ENCODE data around the gene KAZN. TPM values are rescaled to one million over a fixed set of nuclear protein-coding genes. Genes with fewer than 3 reads are reported as not detected.

The KAZN gene
- total RNA-seq, 1 donor from 2014 or later: 9.4 TPM

- Mint-ChIP-seq H3K27me3 (ENCODE audit: low read depth, unreplicated experiment) (peaks cover 32% of the 10 kb centered on the region), H3K27ac (ENCODE audit: unreplicated experiment) (no peak overlapping the region), H3K9me3 (ENCODE audit: unreplicated experiment) (no peaks in the 10 kb centered on the region), H3K36me3 (ENCODE audit: low read depth, unreplicated experiment) (peaks cover 4% of the 10 kb centered on the region), H3K4me3 (ENCODE audit: unreplicated experiment) (no peak overlapping the region), H3K4me1 (ENCODE audit: low read depth, unreplicated experiment) (peaks cover 10% of the 10 kb centered on the region)
- H3K9me3 ChIP-seq (ENCODE audit: insufficient read depth, low read depth, low read length): no peaks in the 10 kb centered on the region
- H2AFZ ChIP-seq (ENCODE audit: low read depth, low read length): no peak overlapping the region
- no peak overlapping the region for H3K4me2 ChIP-seq (ENCODE audit: low read length)
- no peak overlapping the region for H3K27ac ChIP-seq (ENCODE audit: low read depth, low read length)
- H3K79me2 ChIP-seq (ENCODE audit: insufficient read depth, low read length): no peaks in the 10 kb centered on the region
- H4K20me1 ChIP-seq (ENCODE audit: insufficient read depth, low read length): no peaks in the 10 kb centered on the region
- H3K36me3 ChIP-seq (ENCODE audit: insufficient read depth, low read length): no peaks in the 10 kb centered on the region
- no peaks in the 10 kb centered on the region for H3K4me1 ChIP-seq (ENCODE audit: insufficient read depth, low read length)
- peaks cover 4% of the 10 kb centered on the region for H3K27me3 ChIP-seq (ENCODE audit: insufficient read depth, low read length)
- DNase-seq (ENCODE audit: low read depth) (no peak), FAIRE-seq (no peak)
- TF ChIP-seq EZH2 (IDR thresholded peaks at IDR 0.05; ENCODE audit: insufficient read depth, low read length) (no peak), CTCF (IDR thresholded peaks at IDR 0.05; ENCODE audit: insufficient read depth, low read depth, low read length) (no peak)
- H3K9ac ChIP-seq (ENCODE audit: low read length): no peak overlapping the region
- no peak overlapping the region for H3K4me3 ChIP-seq (ENCODE audit: insufficient read depth, low read depth, low read length)
These were observed 255.0 kb downstream of the KAZN start for GRCh38 chr1:14853518-14853917.

GRCh38 chr1:14855268-14855667 lies 256.8 kb downstream of the KAZN start:
- H3K9me3 Mint-ChIP-seq (ENCODE audit: unreplicated experiment): no peaks in the 10 kb centered on the region
- Histone ChIP-seq H3K4me3 (ENCODE audit: insufficient read depth, low read depth, low read length) (no peak overlapping the region), H2AFZ (ENCODE audit: low read depth, low read length) (no peak overlapping the region), H3K4me2 (ENCODE audit: low read length) (no peak overlapping the region), H3K36me3 (ENCODE audit: insufficient read depth, low read length) (no peaks in the 10 kb centered on the region), H4K20me1 (ENCODE audit: insufficient read depth, low read length) (no peaks in the 10 kb centered on the region), H3K27me3 (ENCODE audit: insufficient read depth, low read length) (peaks cover 4% of the 10 kb centered on the region), H3K9me3 (ENCODE audit: insufficient read depth, low read depth, low read length) (no peaks in the 10 kb centered on the region), H3K4me1 (ENCODE audit: insufficient read depth, low read length) (no peaks in the 10 kb centered on the region), H3K9ac (ENCODE audit: low read length) (no peak overlapping the region), H3K27ac (ENCODE audit: low read depth, low read length) (no peak overlapping the region), H3K79me2 (ENCODE audit: insufficient read depth, low read length) (no peaks in the 10 kb centered on the region)
- DNase-seq (ENCODE audit: low read depth) (no peak), FAIRE-seq (no peak)
- H3K4me3 Mint-ChIP-seq (ENCODE audit: unreplicated experiment): no peak overlapping the region
- peaks cover 6% of the 10 kb centered on the region for H3K4me1 Mint-ChIP-seq (ENCODE audit: low read depth, unreplicated experiment)
- TF ChIP-seq CTCF (IDR thresholded peaks at IDR 0.05; ENCODE audit: insufficient read depth, low read depth, low read length) (no peak), EZH2 (IDR thresholded peaks at IDR 0.05; ENCODE audit: insufficient read depth, low read length) (no peak)
- H3K36me3 Mint-ChIP-seq (ENCODE audit: low read depth, unreplicated experiment): peaks cover 4% of the 10 kb centered on the region
- peaks cover 34% of the 10 kb centered on the region for H3K27me3 Mint-ChIP-seq (ENCODE audit: low read depth, unreplicated experiment)
- H3K27ac Mint-ChIP-seq (ENCODE audit: unreplicated experiment): no peak overlapping the region

GRCh38 chr1:14855801-14856200 lies 257.3 kb downstream of the KAZN start:
- H3K9ac ChIP-seq (ENCODE audit: low read length): no peak overlapping the region
- FAIRE-seq (no peak), DNase-seq (ENCODE audit: low read depth) (no peak)
- H3K4me3 ChIP-seq (ENCODE audit: insufficient read depth, low read depth, low read length): no peak overlapping the region
- no peak for TF ChIP-seq EZH2 (IDR thresholded peaks at IDR 0.05; ENCODE audit: insufficient read depth, low read length)
- no peak for TF ChIP-seq CTCF (IDR thresholded peaks at IDR 0.05; ENCODE audit: insufficient read depth, low read depth, low read length)
- no peaks in the 10 kb centered on the region for H4K20me1 ChIP-seq (ENCODE audit: insufficient read depth, low read length)
- no peaks in the 10 kb centered on the region for H3K36me3 ChIP-seq (ENCODE audit: insufficient read depth, low read length)
- Mint-ChIP-seq H3K36me3 (ENCODE audit: low read depth, unreplicated experiment) (peaks cover 4% of the 10 kb centered on the region), H3K27ac (ENCODE audit: unreplicated experiment) (no peak overlapping the region), H3K9me3 (ENCODE audit: unreplicated experiment) (no peaks in the 10 kb centered on the region), H3K27me3 (ENCODE audit: low read depth, unreplicated experiment) (peaks cover 34% of the 10 kb centered on the region), H3K4me1 (ENCODE audit: low read depth, unreplicated experiment) (peaks cover 6% of the 10 kb centered on the region), H3K4me3 (ENCODE audit: unreplicated experiment) (no peak overlapping the region)
- no peaks in the 10 kb centered on the region for H3K79me2 ChIP-seq (ENCODE audit: insufficient read depth, low read length)
- no peak overlapping the region for H3K27ac ChIP-seq (ENCODE audit: low read depth, low read length)
- no peak overlapping the region for H2AFZ ChIP-seq (ENCODE audit: low read depth, low read length)
- H3K27me3 ChIP-seq (ENCODE audit: insufficient read depth, low read length): peaks cover 4% of the 10 kb centered on the region
- H3K4me1 ChIP-seq (ENCODE audit: insufficient read depth, low read length): no peaks in the 10 kb centered on the region
- no peak overlapping the region for H3K4me2 ChIP-seq (ENCODE audit: low read length)
- no peaks in the 10 kb centered on the region for H3K9me3 ChIP-seq (ENCODE audit: insufficient read depth, low read depth, low read length)
